Large intestine (tissue), 3 donors: Measurements from ENCODE around the gene FRY. TPM values are rescaled to one million over a fixed set of nuclear protein-coding genes. Genes with fewer than 3 reads are reported as not detected.
A peak's percentile ranks its signal among the peaks of the same experiment; 100 is the strongest.

Experiments used
- DNase-seq, 2 donors: peaks; one replicate each; pipeline versions ENCODE4 v3.0.0 to v3.0.0-alpha.2; 2013
- H3K27ac ChIP-seq: one replicate; pipeline ENCODE4 v1.5.1; 2013; ENCODE audit warnings: low read length
- H3K27me3 ChIP-seq: 2 replicates; pipeline ENCODE4 v1.6.1; 2013; ENCODE audit warnings: low read length; ENCODE audit not compliant: control insufficient read depth, insufficient read depth
- H3K36me3 ChIP-seq: 2 replicates; pipeline ENCODE4 v1.6.1; 2013; ENCODE audit warnings: low read length; ENCODE audit not compliant: control insufficient read depth, insufficient read depth
- H3K4me1 ChIP-seq: one replicate; pipeline ENCODE4 v1.6.1; 2013; ENCODE audit warnings: low read length; ENCODE audit not compliant: control insufficient read depth, insufficient read depth
- H3K4me3 ChIP-seq: one replicate; pipeline ENCODE4 v1.5.1; 2013; ENCODE audit warnings: low read length
- H3K9me3 ChIP-seq: one replicate; pipeline ENCODE4 v1.6.1; 2013; ENCODE audit warnings: mild to moderate bottlenecking, low read depth, low read length, moderate library complexity; ENCODE audit not compliant: control insufficient read depth
- WGBS: methylation state at CpG from one replicate; pipeline ENCODE4 v1.1.5; 2013; ENCODE audit warnings: low lambda C conversion rate; ENCODE audit not compliant: insufficient coverage; 5-methylcytosine and 5-hydroxymethylcytosine counted together
- polyA plus RNA-seq: library from polyadenylated mRNA; unstranded; fragments of 120-200 nt; gene quantifications from one replicate; pipeline ENCODE4 v1.2.1, GENCODE V29; 2013

FRY gene
- polyA plus RNA-seq, 1 donor = 12.4 TPM

DNA sequence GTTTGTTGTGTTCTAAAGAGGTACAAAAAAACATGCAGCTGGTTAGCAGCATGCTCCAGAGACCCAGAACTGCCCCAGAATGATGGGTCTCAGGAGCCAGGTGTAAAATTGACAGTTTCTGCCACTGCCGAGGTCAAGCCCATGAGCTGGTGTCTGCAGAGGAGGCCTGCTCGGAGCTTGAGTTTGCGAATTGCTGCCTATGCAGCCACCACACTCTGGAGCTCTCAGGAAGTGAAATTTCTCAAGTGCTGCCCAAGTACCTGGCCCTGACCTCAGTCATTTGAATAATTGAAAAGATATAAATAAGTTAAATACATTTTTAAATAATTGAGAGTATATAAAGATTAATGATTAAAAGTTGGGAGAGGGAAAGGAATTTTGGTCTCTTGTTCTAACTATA, 217.2 kb downstream of the FRY start:
- Histone ChIP-seq H3K36me3 (peaks cover 2% of the 10 kb centered on the region), H3K9me3 (no peaks in the 10 kb centered on the region), H3K4me3 (no peak overlapping the region), H3K27ac (no peak overlapping the region), H3K4me1 (peaks cover 8% of the 10 kb centered on the region), H3K27me3 (no peaks in the 10 kb centered on the region)
- WGBS = no CpG with 5 or more reads among the region's 3 CpGs
- DNase-seq = no peak

DNA sequence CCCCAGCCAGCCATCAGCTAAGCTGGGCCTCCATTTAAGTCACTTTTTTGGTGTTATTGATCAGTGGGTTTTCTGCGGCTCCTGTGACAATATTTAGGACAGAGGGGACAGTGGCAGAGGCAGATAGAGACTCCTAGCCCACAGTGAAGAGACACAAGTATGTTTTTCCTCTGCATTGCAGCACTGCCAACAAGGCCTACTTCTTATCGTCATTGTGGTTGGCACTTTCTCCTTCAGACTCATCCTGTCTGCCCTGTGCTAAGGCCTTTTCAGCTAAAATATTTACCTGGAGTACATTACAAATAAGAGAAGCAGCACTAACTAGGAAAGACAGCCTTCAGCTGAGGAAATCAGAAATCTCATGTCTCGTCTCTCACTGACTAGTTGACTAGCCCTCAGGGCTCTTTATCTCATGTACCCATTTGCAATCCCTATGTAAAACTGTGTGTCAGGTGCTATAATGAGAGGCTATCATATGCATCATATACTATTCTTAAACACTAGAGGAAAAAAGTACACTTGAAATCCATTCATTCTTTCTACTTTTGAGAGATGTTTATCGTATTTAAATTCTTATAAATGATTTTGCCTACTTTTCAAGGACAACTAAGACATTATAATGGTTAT, 221.4 kb downstream of the FRY start:
- peak in 1 of 2 donors; percentile 50 for DNase-seq
- Histone ChIP-seq H3K27me3 (no peaks in the 10 kb centered on the region), H3K27ac (peak overlapping the region; percentile 63), H3K36me3 (peaks cover 2% of the 10 kb centered on the region), H3K9me3 (no peaks in the 10 kb centered on the region), H3K4me3 (no peak overlapping the region), H3K4me1 (peaks cover 12% of the 10 kb centered on the region)
- WGBS = 92% methylated on average over 1 of the region's 4 CpGs

DNA sequence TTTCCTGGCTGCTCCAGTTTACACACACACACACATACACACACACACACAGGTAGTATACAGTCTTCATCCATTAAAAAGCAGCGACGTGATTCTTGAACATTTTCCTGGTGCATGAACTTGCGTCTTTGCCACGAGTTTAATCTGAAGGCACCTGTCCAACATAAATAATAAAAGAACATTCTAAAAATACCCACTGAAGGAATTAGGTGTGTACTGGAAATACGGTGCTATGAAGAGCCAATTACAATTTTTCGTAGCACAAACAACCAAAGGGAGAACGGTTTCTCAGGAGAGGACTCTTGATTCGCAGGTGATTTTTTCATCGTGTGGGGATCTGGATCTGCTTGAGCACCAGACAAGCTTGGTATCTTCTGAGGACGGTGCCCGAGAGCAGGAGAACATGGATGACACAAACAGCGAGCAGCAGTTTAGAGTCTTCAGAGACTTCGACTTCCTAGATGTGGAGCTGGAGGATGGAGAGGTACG, 222.4 kb downstream of the FRY start:
- no peak for DNase-seq
- H3K4me3 ChIP-seq = no peak overlapping the region
- WGBS = 94% methylated on average over 2 of the region's 14 CpGs

DNA sequence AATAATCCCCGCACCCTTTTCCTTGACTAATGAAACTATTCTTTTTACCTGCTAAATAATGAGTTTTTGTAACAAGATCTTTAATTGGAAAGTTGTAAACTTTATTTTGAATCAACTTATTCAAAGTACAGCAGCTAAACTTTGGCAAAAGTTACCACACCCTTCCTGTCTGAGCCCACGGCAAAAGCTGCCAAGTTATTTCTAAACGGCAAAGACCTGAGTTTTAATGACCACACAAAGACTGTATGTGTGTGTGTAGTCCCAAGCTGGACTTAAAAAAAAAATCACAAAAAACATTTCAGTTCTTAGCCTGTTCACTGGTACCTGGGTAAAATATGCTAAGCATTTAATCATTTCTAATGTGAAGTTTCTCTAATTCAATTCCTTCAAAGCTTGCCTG, 222.8 kb downstream of the FRY start:
- no peak overlapping the region for H3K4me3 ChIP-seq
- no peaks in the 10 kb centered on the region for H3K9me3 ChIP-seq
- peaks cover 1% of the 10 kb centered on the region for H3K36me3 ChIP-seq
- peaks cover 15% of the 10 kb centered on the region for H3K4me1 ChIP-seq
- 80% methylated on average over 1 of the region's 3 CpGs for WGBS
- no peaks in the 10 kb centered on the region for H3K27me3 ChIP-seq
- H3K27ac ChIP-seq = no peak overlapping the region
- DNase-seq = no peak

More for the DNA sequence above, 222.4 kb downstream of the FRY start:
- H3K27me3 ChIP-seq = no peaks in the 10 kb centered on the region
- H3K27ac ChIP-seq = no peak overlapping the region
- H3K9me3 ChIP-seq = no peaks in the 10 kb centered on the region
- H3K4me1 ChIP-seq = peaks cover 12% of the 10 kb centered on the region
- peaks cover 2% of the 10 kb centered on the region for H3K36me3 ChIP-seq

DNA sequence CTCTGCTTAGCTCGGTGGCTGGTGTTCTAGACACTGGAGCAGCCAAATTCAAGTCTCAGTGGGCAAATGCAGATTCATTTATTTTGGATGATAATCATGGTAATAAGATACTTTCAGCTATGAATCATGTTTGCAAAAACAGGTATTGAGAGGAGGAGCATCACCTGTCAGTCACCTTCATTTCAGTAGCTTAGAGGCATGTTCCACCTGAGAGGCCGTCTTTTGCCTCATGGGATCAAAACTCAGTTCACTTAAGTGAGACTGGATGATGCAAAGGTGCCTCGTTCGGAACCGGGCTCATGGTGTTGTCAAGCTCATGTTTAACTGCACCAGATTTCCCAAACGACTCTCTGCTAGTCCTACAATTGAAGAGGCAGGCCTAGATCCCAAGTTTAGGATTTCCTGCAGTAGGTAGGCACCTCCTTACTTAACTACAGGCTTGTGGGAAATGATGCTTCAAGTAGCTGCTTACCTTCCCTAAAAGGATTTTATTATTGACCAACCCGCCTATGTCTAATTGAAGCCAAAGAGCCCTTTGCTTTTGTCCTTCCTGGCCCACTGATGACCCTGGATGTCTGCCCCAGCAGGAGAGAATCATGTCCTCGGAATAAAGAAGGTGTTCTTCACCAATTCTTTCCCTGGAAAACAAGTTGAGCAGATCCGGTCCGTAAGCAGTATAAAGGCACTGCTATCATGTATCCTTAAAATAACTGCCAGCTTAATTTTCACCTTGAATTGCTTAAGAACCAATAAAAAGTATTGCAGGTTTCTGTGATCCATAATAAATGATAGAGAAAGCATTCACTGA, 223.5 kb downstream of the FRY start:
- no peak overlapping the region for H3K4me3 ChIP-seq
- H3K9me3 ChIP-seq = no peaks in the 10 kb centered on the region
- H3K27me3 ChIP-seq = no peaks in the 10 kb centered on the region
- H3K27ac ChIP-seq = peak overlapping the region; percentile 5
- H3K4me1 ChIP-seq = peaks cover 15% of the 10 kb centered on the region
- WGBS = no CpG with 5 or more reads among the region's 10 CpGs
- H3K36me3 ChIP-seq = no peaks in the 10 kb centered on the region
- DNase-seq = no peak

DNA sequence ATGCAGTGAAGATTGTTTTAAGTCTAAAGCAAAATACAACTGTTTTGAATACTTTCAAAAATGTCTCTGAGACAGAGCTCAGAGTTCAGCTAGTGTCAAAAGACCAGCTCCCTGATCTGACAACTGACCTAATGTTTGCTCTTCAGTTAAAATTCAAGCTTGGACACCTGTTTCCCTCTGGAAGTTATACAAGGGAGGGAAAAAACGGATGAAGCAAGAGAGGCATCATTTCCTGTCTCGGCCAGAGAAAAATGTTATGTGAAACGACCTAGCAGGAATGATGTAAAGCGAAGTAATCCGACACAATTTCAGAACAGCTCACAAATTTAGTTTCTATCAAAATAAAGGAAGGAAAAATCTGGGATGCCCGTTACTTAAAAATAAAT, 224.1 kb downstream of the FRY start:
- no peaks in the 10 kb centered on the region for H3K27me3 ChIP-seq
- no peaks in the 10 kb centered on the region for H3K9me3 ChIP-seq
- WGBS = 29% methylated on average over 4 of the region's 6 CpGs
- peak; percentile 40 to 62 for DNase-seq
- H3K4me3 ChIP-seq = no peak overlapping the region
- no peaks in the 10 kb centered on the region for H3K36me3 ChIP-seq
- H3K4me1 ChIP-seq = peaks cover 18% of the 10 kb centered on the region
- H3K27ac ChIP-seq = peak overlapping the region; percentile 5

DNA sequence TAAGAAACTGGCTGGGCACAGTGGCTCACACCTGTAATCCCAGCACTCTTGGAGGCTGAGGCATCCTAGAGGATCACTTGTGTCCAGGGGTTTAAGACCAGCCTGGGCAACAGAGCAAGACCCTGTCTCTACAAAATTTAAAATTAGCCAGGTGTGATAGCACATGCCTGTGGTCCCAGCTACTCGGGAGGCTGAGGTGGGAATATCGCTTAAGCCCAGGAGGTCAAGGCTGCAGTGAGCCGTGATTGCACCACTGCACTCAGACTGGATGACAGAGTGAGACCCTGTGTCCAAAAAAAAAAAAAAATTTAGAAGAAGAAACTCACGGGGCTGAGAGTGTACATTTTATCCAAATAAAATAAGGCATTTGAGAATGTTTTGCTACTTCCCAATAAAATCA, 224.7 kb downstream of the FRY start:
- DNase-seq = no peak
- H3K36me3 ChIP-seq = no peaks in the 10 kb centered on the region
- H3K27ac ChIP-seq = no peak overlapping the region
- H3K4me3 ChIP-seq = no peak overlapping the region
- H3K4me1 ChIP-seq = peaks cover 23% of the 10 kb centered on the region
- WGBS = no CpG with 5 or more reads among the region's 4 CpGs
- no peaks in the 10 kb centered on the region for H3K9me3 ChIP-seq
- no peaks in the 10 kb centered on the region for H3K27me3 ChIP-seq

DNA sequence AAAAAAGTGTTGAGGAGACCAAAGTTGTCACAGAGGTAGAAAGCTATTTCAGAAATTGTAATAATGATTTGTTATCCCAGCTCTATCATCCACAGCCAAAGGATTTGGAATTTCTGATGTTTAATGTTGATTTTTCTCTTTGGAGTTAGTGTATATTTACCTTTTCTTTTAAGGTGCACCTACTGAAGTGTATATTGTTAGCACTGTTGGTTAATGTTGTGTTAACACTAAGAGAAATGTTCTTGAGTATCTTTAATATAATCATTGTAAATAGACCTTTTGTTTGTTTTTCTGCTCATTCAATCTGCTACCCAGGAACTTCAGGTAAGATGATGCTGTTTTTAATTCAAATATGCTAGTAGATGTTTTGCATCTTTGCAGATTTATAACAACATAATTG, 226.1 kb downstream of the FRY start:
- no peak for DNase-seq
- Histone ChIP-seq H3K36me3 (no peaks in the 10 kb centered on the region), H3K27ac (no peak overlapping the region), H3K27me3 (no peaks in the 10 kb centered on the region), H3K9me3 (no peaks in the 10 kb centered on the region), H3K4me1 (peaks cover 29% of the 10 kb centered on the region), H3K4me3 (no peak overlapping the region)

DNA sequence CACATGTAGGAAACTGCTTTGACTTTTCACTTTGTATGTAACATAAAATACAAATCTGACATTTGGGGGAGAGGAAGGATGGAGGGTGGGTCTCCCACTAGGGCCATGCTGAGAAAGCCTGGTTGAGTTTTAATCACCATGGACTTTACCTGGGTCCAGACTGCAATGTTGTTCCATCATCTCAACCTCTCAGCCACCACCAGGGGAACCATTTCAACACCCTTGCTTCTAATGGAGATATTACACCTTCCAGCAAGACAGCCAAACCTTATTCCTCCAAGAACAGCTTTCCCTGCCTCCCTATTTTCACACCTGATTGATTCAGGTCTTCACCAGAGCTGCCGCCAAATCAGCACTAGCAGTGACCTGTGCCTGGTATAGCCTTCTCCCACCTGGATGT, 227.5 kb downstream of the FRY start:
- H3K9me3 ChIP-seq = no peaks in the 10 kb centered on the region
- no peaks in the 10 kb centered on the region for H3K27me3 ChIP-seq
- DNase-seq = peak in 1 of 2 donors; percentile 26
- H3K27ac ChIP-seq = no peak overlapping the region
- H3K4me3 ChIP-seq = no peak overlapping the region
- peaks cover 25% of the 10 kb centered on the region for H3K4me1 ChIP-seq
- H3K36me3 ChIP-seq = no peaks in the 10 kb centered on the region
- WGBS = no CpG with 5 or more reads among the region's 1 CpG

DNA sequence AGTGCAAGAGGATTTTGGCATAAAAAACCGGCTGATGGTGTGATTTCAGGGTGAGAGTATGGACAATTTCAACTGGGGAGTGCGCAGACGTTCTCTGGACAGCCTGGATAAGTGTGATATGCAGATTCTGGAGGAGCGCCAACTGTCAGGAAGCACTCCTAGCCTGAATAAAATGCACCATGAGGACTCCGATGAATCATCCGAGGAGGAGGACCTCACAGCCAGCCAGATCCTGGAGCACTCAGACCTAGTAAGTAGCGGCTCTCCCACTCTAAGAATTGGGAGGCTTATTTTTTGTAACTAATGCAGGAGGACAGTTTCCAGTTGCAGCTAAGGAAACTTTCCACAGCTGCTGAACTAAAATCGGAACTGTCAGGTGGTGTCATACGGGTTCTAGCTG, 230.0 kb downstream of the FRY start:
- no CpG with 5 or more reads among the region's 9 CpGs for WGBS
- peak overlapping the region; percentile 20 for H3K27ac ChIP-seq
- peak; percentile 25 to 52 for DNase-seq
- H3K4me1 ChIP-seq = peaks cover 17% of the 10 kb centered on the region
- H3K36me3 ChIP-seq = no peaks in the 10 kb centered on the region
- H3K27me3 ChIP-seq = no peaks in the 10 kb centered on the region
- no peaks in the 10 kb centered on the region for H3K9me3 ChIP-seq
- H3K4me3 ChIP-seq = no peak overlapping the region
